HG03108 (cell line): ENCODE measurements around the gene SYNE2.
"Not testable (repeated sequence)": the region's sequence is repeated elsewhere in the genome, so short reads cannot be mapped to it uniquely, and the experiment has no call there.

ENCODE experiments used
- ATAC-seq: cut with Tn5 transposase; IDR thresholded peaks from one replicate; pipeline ENCODE4 v1.9.1; 2021; ENCODE audit warnings: moderate library complexity; ENCODE audit not compliant: unreplicated experiment

Gene SYNE2

GRCh38 chr14:64186231-64187129 is 333.7 kb downstream of the SYNE2 start:
- no peak for ATAC-seq

- no peak for ATAC-seq
These were observed 334.5 kb downstream of the SYNE2 start for GRCh38 chr14:64187331-64187730.

GRCh38 chr14:64190974-64191502 is 338.2 kb downstream of the SYNE2 start:
- ATAC-seq = no peak

GRCh38 chr14:64191756-64192155 is 339.0 kb downstream of the SYNE2 start:
- no peak for ATAC-seq

- no peak for ATAC-seq
These were observed 341.0 kb downstream of the SYNE2 start for GRCh38 chr14:64193821-64194220.

- no peak for ATAC-seq
These were observed 341.6 kb downstream of the SYNE2 start for GRCh38 chr14:64194404-64194803.

- no peak for ATAC-seq
These were observed 342.4 kb downstream of the SYNE2 start for GRCh38 chr14:64195199-64195598.

- ATAC-seq = no peak
These were observed 343.3 kb downstream of the SYNE2 start for GRCh38 chr14:64196056-64196455.

GRCh38 chr14:64196814-64197411 is 344.1 kb downstream of the SYNE2 start:
- ATAC-seq = no peak

GRCh38 chr14:64197996-64198395 is 345.2 kb downstream of the SYNE2 start:
- no peak for ATAC-seq

GRCh38 chr14:64198486-64198885 is 345.7 kb downstream of the SYNE2 start:
- no peak for ATAC-seq

GRCh38 chr14:64200170-64200569 is 347.4 kb downstream of the SYNE2 start:
- no peak for ATAC-seq

- ATAC-seq = no peak
These were observed 348.5 kb downstream of the SYNE2 start for GRCh38 chr14:64201296-64201695.

- no peak for ATAC-seq
These were observed 349.2 kb downstream of the SYNE2 start for GRCh38 chr14:64201921-64202545.

- no peak for ATAC-seq
These were observed 349.9 kb downstream of the SYNE2 start for GRCh38 chr14:64202716-64203115.

- ATAC-seq = no peak
These were observed 350.7 kb downstream of the SYNE2 start for GRCh38 chr14:64203366-64204006.

- ATAC-seq = no peak
These were observed 355.5 kb downstream of the SYNE2 start for GRCh38 chr14:64208261-64208660.

GRCh38 chr14:64208981-64209380 is 356.2 kb downstream of the SYNE2 start:
- no peak for ATAC-seq

- peak; percentile 78 for ATAC-seq
These were observed 356.8 kb downstream of the SYNE2 start for GRCh38 chr14:64209444-64210131.

- no peak for ATAC-seq
These were observed 357.4 kb downstream of the SYNE2 start for GRCh38 chr14:64210216-64210615.

GRCh38 chr14:64210912-64211311 is 358.1 kb downstream of the SYNE2 start:
- not testable (repeated sequence) for ATAC-seq
